Coronary artery (tissue), 2 donors: Measurements from ENCODE around the gene IGDCC3.

ENCODE experiments used
- DNase-seq: peaks from one replicate; pipeline ENCODE4 v3.0.0-alpha.2; 2017; ENCODE audit warnings: low spot score
- H3K27ac ChIP-seq, 2 donors: fragments of 200-600 bp; sonication (generic); one replicate each; pipeline ENCODE4 v1.5.1; 2016 to 2019
- H3K4me3 ChIP-seq: fragments of 200-600 bp; sonication (generic); 2 replicates; pipeline ENCODE4 v1.5.1; 2016; ENCODE audit warnings: mild to moderate bottlenecking, moderate library complexity
- CTCF ChIP-seq: fragments of 200-600 bp; sonication (generic); IDR thresholded peaks from one replicate; pipeline ENCODE4 v1.5.1; 2019; ENCODE audit warnings: antibody characterized with exemption

Gene IGDCC3

GRCh38 chr15:65336493-65337435 is 41.0 kb downstream of the IGDCC3 start:
- H3K27ac ChIP-seq: no peak overlapping the region
- H3K4me3 ChIP-seq: no peak overlapping the region
- DNase-seq: no peak
- TF ChIP-seq CTCF: no peak

- no peak overlapping the region for H3K27ac ChIP-seq
- H3K4me3 ChIP-seq: no peak overlapping the region
- no peak for TF ChIP-seq CTCF
- DNase-seq: no peak
Observed at GRCh38 chr15:65335278-65336055, 42.3 kb downstream of the IGDCC3 start.

- no peak overlapping the region for H3K4me3 ChIP-seq
- DNase-seq: no peak
- no peak for TF ChIP-seq CTCF
- H3K27ac ChIP-seq: no peak overlapping the region
Observed at GRCh38 chr15:65334586-65335231, 43.1 kb downstream of the IGDCC3 start.

- Histone ChIP-seq H3K27ac (no peak overlapping the region), H3K4me3 (no peak overlapping the region)
- no peak for DNase-seq
- no peak for TF ChIP-seq CTCF
Observed at GRCh38 chr15:65333856-65334255, 43.9 kb downstream of the IGDCC3 start.

- no peak overlapping the region for H3K4me3 ChIP-seq
- no peak overlapping the region for H3K27ac ChIP-seq
- TF ChIP-seq CTCF: no peak
- DNase-seq: no peak
Observed at GRCh38 chr15:65333148-65333820, 44.5 kb downstream of the IGDCC3 start.

GRCh38 chr15:65332391-65333147 is 45.2 kb downstream of the IGDCC3 start:
- Histone ChIP-seq H3K4me3 (no peak overlapping the region), H3K27ac (no peak overlapping the region)
- no peak for TF ChIP-seq CTCF
- DNase-seq: no peak
